SK-N-SH (cell line): ENCODE results near the gene LRTM2. TPM values are rescaled to one million over a fixed set of nuclear protein-coding genes. Genes with fewer than 3 reads are reported as not detected.

Experiments used
- CTCF ChIA-PET: fragments of 300-600, 350-600 bp; formaldehyde crosslinking; extraction: SDS; loops from one replicate; lab custom pipeline; 2021; lab: Yijun Ruan, JAX
- POLR2A ChIA-PET: fragments of 350-600 bp; sonication (Branson Sonifier 250); formaldehyde crosslinking; extraction: SDS; loops from one replicate; lab custom pipeline; 2020; ENCODE audit warnings: antibody characterized with exemption, inconsistent platforms; lab: Yijun Ruan, JAX
- DNase-seq: peaks from one replicate; pipeline ENCODE4 v3.0.0; 2012
- H2AFZ ChIP-seq: fragments of 200-600 bp; sonication (generic); 2 replicates; pipeline ENCODE4 v1.8.1; 2016; ENCODE audit warnings: antibody characterized with exemption, mild to moderate bottlenecking, low read depth
- H3F3A ChIP-seq: fragments of 200-600 bp; sonication (generic); replicated peaks from 2 replicates; pipeline ENCODE3; 2016; ENCODE audit warnings: antibody characterized with exemption, mild to moderate bottlenecking; ENCODE audit not compliant: insufficient read depth
- H3K27ac ChIP-seq, 2 experiments: fragments of 200-500 bp in 1 of 2; fragments of 200-600 bp in 1 of 2; sonication (Bioruptor generic) in 1 of 2; sonication (generic), shearing (Covaris generic) in 1 of 2; 2 replicates each; pipeline versions ENCODE4 v1.5.1 to v1.6.1; 2014 to 2016; ENCODE audit warnings: low read depth in 2 of 2, inconsistent platforms in 1 of 2, low read length in 1 of 2, mild to moderate bottlenecking in 1 of 2, mixed read lengths in 1 of 2
- H3K27me3 ChIP-seq: fragments of 200-600 bp; sonication (generic), shearing (Covaris generic); 2 replicates; pipeline ENCODE4 v1.6.1; 2016; ENCODE audit warnings: mixed run types; ENCODE audit not compliant: insufficient read depth
- H3K36me3 ChIP-seq, 2 experiments: fragments of 200-500 bp in 1 of 2; fragments of 200-600 bp in 1 of 2; sonication (Bioruptor generic) in 1 of 2; sonication (generic) in 1 of 2; replicated peaks in 1 of 2; 2 replicates each; pipeline versions ENCODE3 to v1.5.1; 2014 to 2016; ENCODE audit warnings: low read length in 1 of 2, mild to moderate bottlenecking in 1 of 2; ENCODE audit not compliant: insufficient read depth in 2 of 2, control insufficient read depth in 1 of 2
- H3K4me1 ChIP-seq, 2 experiments: fragments of 200-500 bp in 1 of 2; fragments of 200-600 bp in 1 of 2; sonication (Bioruptor generic) in 1 of 2; sonication (generic), shearing (Covaris generic) in 1 of 2; 2 replicates each; pipeline versions ENCODE4 v1.5.1 to v1.6.1; 2014 to 2016; ENCODE audit warnings: low read depth in 1 of 2, low read length in 1 of 2, mixed run types in 1 of 2; ENCODE audit not compliant: insufficient read depth in 2 of 2, control insufficient read depth in 1 of 2
- H3K4me2 ChIP-seq: fragments of 200-600 bp; sonication (generic), shearing (Covaris generic); 2 replicates; pipeline ENCODE4 v1.6.1; 2017; ENCODE audit warnings: mixed run types
- H3K4me3 ChIP-seq, 2 experiments: fragments of 200-500 bp in 1 of 2; fragments of 200-600 bp in 1 of 2; sonication (Bioruptor generic) in 1 of 2; sonication (generic), shearing (Covaris generic) in 1 of 2; 2 replicates each; pipeline versions ENCODE4 v1.5.1 to v1.8.1; 2014 to 2016; ENCODE audit warnings: low read depth in 2 of 2, inconsistent platforms in 1 of 2, low read length in 1 of 2, mild to moderate bottlenecking in 1 of 2, mixed read lengths in 1 of 2, moderate library complexity in 1 of 2
- H3K79me2 ChIP-seq: fragments of 200-600 bp; sonication (generic); 2 replicates; pipeline ENCODE4 v1.8.1; 2017; ENCODE audit warnings: mild to moderate bottlenecking; ENCODE audit not compliant: insufficient read depth
- H3K9ac ChIP-seq: fragments of 200-600 bp; sonication (generic); 2 replicates; pipeline ENCODE4 v1.6.1; 2017; ENCODE audit warnings: mixed run types
- H3K9me2 ChIP-seq: fragments of 200-600 bp; sonication (generic); 2 replicates; pipeline ENCODE4 v1.6.1; 2017; ENCODE audit warnings: mixed run types
- H3K9me3 ChIP-seq: fragments of 200-600 bp; sonication (generic); 2 replicates; pipeline ENCODE4 v1.6.1; 2017; ENCODE audit warnings: mixed run types, mild to moderate bottlenecking, moderate library complexity
- H4K20me1 ChIP-seq: fragments of 200-600 bp; sonication (generic); 2 replicates; pipeline ENCODE4 v1.6.1; 2017; ENCODE audit warnings: mild to moderate bottlenecking, mixed run types; ENCODE audit not compliant: insufficient read depth
- EP300 ChIP-seq, 2 experiments: IDR thresholded peaks; 2 replicates each; pipeline versions ENCODE4 v1.4.0 to v1.6.1; 2012; ENCODE audit warnings: borderline replicate concordance in 1 of 2, low read depth in 1 of 2, low read length in 1 of 2
- FOSL2 ChIP-seq: IDR thresholded peaks from 2 replicates; pipeline ENCODE4 v1.4.0; 2012; ENCODE audit warnings: low read depth, mild to moderate bottlenecking, moderate library complexity, borderline replicate concordance
- FOXJ3 ChIP-seq: sonication (generic); formaldehyde crosslinking; IDR thresholded peaks from 2 replicates; pipeline ENCODE4 v1.5.1; 2020; ENCODE audit warnings: mild to moderate bottlenecking, missing genetic modification reagents
- FOXM1 ChIP-seq: IDR thresholded peaks from 2 replicates; pipeline ENCODE4 v1.4.0; 2012; ENCODE audit warnings: low read depth, mild to moderate bottlenecking
- GABPA ChIP-seq: IDR thresholded peaks from 2 replicates; pipeline ENCODE4 v1.4.0; 2012; ENCODE audit warnings: low read depth, mild to moderate bottlenecking
- MEF2A ChIP-seq: IDR thresholded peaks from 2 replicates; pipeline ENCODE4 v1.4.0; 2012; ENCODE audit warnings: low read depth, borderline replicate concordance
- MXI1 ChIP-seq: IDR thresholded peaks from 2 replicates; pipeline ENCODE4 v1.6.1; 2012; ENCODE audit warnings: mild to moderate bottlenecking, low read depth, low read length, improper control_type of control experiment
- RXRA ChIP-seq: IDR thresholded peaks from 2 replicates; pipeline ENCODE4 v1.4.0; 2012; ENCODE audit warnings: low read depth, mild to moderate bottlenecking, borderline replicate concordance
- SIN3A ChIP-seq: IDR thresholded peaks from 2 replicates; pipeline ENCODE4 v1.6.1; 2012; ENCODE audit warnings: low read depth, mild to moderate bottlenecking, low read length, moderate library complexity, borderline replicate concordance
- TAF1 ChIP-seq: IDR thresholded peaks from 2 replicates; pipeline ENCODE4 v1.6.1; 2012; ENCODE audit warnings: low read depth, mild to moderate bottlenecking, low read length, moderate library complexity, borderline replicate concordance
- TCF12 ChIP-seq: IDR thresholded peaks from 2 replicates; pipeline ENCODE4 v1.4.0; 2012
- WGBS: methylation state at CpG from one replicate; pipeline ENCODE4 v1.1.6; 2017; ENCODE audit warnings: low lambda C conversion rate; 5-methylcytosine and 5-hydroxymethylcytosine counted together
- polyA plus RNA-seq, 3 experiments: library from polyadenylated mRNA; depleted of rRNA; stranded (reverse); fragments of >200 nt; gene quantifications; 2 replicates each; pipeline ENCODE4 v1.2.3, GENCODE V29; 2012
- TF ChIP-seq, protein P1 (sequence below): fragments of 150-350 bp; IDR thresholded peaks from 2 replicates; pipeline ENCODE4 v1.6.1; 2017; ENCODE audit warnings: antibody characterized with exemption, low read length, low read depth, borderline replicate concordance
- TF ChIP-seq, protein P2 (sequence below): fragments of 200-600 bp; sonication (generic); IDR thresholded peaks from 2 replicates; pipeline ENCODE4 v1.6.1; 2017; ENCODE audit warnings: antibody characterized with exemption, mild to moderate bottlenecking, moderate library complexity
- TF ChIP-seq, protein P3 (sequence below): IDR thresholded peaks from 2 replicates; pipeline ENCODE4 v1.4.0; 2012; ENCODE audit warnings: low read depth
- TF ChIP-seq, protein P4 (sequence below): IDR thresholded peaks from 2 replicates; pipeline ENCODE4; 2012

LRTM2 gene
- polyA plus RNA-seq, 1 of the 3 experiments (the other 2 are of a cell fraction): not detected

DNA sequence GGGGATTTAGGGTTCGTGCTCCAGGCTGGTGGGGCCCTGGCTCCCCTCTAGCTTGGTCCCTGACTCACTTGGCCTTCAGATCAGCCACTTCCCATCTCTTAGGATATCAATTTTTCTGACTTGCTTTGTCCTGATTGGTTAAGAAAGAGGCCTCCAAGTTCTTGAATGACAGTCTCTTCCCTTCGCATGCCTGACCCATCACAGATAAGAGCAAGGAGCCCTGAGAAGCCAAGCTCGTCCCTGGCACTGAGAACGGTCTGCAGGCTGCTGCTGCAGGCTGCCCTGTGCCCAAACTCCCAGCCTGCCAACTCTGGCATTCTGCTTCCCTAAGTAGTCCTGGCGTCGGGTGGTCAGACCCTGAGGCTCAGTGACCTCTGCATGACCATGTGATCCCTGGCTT, 794 bp upstream of the LRTM2 start:
- H3K9ac ChIP-seq: no peak overlapping the region
- ChIA-PET POLR2A (no interaction called here), CTCF (interaction anchor here (0.6 to 3.4 kb wide), 7 partner anchors 9 to 120 kb away, joined by 3 to 18 read pairs (median 4); no protein-coding TSS in a partner anchor)
- H2AFZ ChIP-seq: no peak overlapping the region
- no peak overlapping the region for H3K4me2 ChIP-seq
- WGBS: 47% methylated on average over 6 of the region's 6 CpGs
- H3K36me3 ChIP-seq: no peaks in the 10 kb centered on the region
- no peak overlapping the region for H3K4me3 ChIP-seq
- H3F3A ChIP-seq: no peaks in the 10 kb centered on the region
- H4K20me1 ChIP-seq: no peaks in the 10 kb centered on the region
- no peak for DNase-seq
- peaks cover 25% of the 10 kb centered on the region; the same call in 1 of the 2 replicates for H3K27me3 ChIP-seq
- H3K9me3 ChIP-seq: no peaks in the 10 kb centered on the region
- H3K9me2 ChIP-seq: no peaks in the 10 kb centered on the region
- peaks cover 0 to 56% of the 10 kb centered on the region in 2 experiments; a peak in 1 of 4 replicates for H3K4me1 ChIP-seq
- H3K79me2 ChIP-seq: no peaks in the 10 kb centered on the region
- H3K27ac ChIP-seq: no peak overlapping the region
- no peak for TF ChIP-seq TCF12
- no peak for TF ChIP-seq FOXJ3 (CRISPR knock-in tag)
- no peak for TF ChIP-seq RXRA
- TF ChIP-seq, protein P1, sequence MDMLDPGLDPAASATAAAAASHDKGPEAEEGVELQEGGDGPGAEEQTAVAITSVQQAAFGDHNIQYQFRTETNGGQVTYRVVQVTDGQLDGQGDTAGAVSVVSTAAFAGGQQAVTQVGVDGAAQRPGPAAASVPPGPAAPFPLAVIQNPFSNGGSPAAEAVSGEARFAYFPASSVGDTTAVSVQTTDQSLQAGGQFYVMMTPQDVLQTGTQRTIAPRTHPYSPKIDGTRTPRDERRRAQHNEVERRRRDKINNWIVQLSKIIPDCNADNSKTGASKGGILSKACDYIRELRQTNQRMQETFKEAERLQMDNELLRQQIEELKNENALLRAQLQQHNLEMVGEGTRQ: no peak
- TF ChIP-seq, protein P2, sequence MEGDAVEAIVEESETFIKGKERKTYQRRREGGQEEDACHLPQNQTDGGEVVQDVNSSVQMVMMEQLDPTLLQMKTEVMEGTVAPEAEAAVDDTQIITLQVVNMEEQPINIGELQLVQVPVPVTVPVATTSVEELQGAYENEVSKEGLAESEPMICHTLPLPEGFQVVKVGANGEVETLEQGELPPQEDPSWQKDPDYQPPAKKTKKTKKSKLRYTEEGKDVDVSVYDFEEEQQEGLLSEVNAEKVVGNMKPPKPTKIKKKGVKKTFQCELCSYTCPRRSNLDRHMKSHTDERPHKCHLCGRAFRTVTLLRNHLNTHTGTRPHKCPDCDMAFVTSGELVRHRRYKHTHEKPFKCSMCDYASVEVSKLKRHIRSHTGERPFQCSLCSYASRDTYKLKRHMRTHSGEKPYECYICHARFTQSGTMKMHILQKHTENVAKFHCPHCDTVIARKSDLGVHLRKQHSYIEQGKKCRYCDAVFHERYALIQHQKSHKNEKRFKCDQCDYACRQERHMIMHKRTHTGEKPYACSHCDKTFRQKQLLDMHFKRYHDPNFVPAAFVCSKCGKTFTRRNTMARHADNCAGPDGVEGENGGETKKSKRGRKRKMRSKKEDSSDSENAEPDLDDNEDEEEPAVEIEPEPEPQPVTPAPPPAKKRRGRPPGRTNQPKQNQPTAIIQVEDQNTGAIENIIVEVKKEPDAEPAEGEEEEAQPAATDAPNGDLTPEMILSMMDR: no peak
- no peak for TF ChIP-seq MEF2A
- TF ChIP-seq FOSL2: no peak
- TF ChIP-seq FOXM1: no peak
- TF ChIP-seq MXI1: no peak
- TF ChIP-seq, protein P3, sequence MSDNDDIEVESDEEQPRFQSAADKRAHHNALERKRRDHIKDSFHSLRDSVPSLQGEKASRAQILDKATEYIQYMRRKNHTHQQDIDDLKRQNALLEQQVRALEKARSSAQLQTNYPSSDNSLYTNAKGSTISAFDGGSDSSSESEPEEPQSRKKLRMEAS: no peak
- TF ChIP-seq SIN3A: no peak
- TF ChIP-seq GABPA: no peak
- TF ChIP-seq EP300 (IDR thresholded peaks at IDR 0.05; ENCODE audit: borderline replicate concordance in 1 of 2, low read depth in 1 of 2, low read length in 1 of 2): no peak
- TF ChIP-seq, protein P4, sequence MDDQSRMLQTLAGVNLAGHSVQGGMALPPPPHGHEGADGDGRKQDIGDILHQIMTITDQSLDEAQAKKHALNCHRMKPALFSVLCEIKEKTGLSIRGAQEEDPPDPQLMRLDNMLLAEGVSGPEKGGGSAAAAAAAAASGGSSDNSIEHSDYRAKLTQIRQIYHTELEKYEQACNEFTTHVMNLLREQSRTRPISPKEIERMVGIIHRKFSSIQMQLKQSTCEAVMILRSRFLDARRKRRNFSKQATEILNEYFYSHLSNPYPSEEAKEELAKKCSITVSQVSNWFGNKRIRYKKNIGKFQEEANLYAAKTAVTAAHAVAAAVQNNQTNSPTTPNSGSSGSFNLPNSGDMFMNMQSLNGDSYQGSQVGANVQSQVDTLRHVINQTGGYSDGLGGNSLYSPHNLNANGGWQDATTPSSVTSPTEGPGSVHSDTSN: no peak
- TF ChIP-seq TAF1: no peak
